GM21576 (cell line): ENCODE measurements around the gene SLC26A6.

Source experiments
- ATAC-seq: cut with Tn5 transposase; IDR thresholded peaks from one replicate; pipeline ENCODE4 v1.9.1; 2021; ENCODE audit warnings: mild to moderate bottlenecking, moderate library complexity; ENCODE audit not compliant: unreplicated experiment

The SLC26A6 gene

DNA sequence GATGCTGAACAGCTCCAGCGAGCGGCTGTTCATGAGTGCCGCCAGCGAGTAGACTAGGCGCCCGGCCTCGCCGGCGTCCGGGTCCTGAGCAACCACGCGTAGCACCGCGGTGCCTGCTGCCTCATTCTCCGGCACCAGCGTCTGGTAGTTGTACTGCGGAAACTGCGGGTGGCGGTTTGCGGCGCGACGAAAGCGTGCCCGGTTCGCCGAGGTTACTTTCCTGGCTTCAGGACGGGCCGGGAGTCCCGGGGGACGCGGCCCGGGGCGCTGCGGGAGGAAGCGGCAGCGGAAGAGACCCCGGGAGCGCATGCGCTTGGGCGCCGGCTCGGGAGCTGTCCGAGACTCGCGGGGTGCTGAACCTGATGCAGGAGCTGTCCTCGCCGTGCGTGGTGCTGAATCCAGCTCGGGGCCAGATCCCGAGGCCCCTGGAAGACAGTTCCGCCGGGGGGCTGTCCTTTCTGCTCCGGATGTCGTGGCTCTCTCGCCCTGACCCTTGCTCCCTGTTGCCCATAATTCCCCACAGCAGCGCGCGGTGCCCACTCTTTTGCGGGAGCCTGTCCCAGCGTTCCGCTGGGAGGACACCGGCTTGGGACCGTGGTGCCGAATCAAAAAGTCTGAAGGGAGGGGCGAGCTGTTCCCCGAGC, 26.4 kb upstream of the SLC26A6 start:
- no peak for ATAC-seq

DNA sequence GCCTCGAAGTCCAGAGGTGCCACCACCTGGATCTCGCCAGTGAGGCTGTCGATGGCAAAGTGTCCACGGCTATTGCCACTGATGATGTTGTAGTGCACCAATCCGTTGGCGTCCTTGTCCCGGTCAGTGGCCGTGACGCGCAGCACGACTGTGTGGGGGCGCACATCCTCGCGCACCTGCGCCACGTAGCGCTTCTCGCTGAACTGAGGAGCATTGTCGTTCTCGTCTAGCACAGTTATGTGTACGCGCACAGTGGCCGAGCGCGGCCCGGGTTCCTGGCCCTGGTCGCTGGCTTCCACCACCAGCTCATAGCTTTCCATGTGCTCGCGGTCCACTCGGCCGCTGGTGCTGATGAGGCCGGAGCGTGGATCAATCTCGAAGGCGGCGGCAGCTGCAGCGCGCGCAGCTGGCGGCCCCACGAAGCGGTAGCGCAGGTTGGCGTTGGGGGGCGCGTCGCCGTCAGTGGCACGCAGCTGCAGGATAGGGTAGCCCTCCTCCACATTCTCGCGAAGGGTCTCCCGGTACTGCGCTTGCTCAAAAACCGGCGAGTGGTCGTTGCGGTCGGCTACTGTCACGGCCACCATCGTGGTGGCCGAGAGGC, 25.6 kb upstream of the SLC26A6 start:
- ATAC-seq, result no peak

GRCh38 chr3:48656841-48657281, 21.6 kb upstream of the SLC26A6 start:
- no peak for ATAC-seq

DNA sequence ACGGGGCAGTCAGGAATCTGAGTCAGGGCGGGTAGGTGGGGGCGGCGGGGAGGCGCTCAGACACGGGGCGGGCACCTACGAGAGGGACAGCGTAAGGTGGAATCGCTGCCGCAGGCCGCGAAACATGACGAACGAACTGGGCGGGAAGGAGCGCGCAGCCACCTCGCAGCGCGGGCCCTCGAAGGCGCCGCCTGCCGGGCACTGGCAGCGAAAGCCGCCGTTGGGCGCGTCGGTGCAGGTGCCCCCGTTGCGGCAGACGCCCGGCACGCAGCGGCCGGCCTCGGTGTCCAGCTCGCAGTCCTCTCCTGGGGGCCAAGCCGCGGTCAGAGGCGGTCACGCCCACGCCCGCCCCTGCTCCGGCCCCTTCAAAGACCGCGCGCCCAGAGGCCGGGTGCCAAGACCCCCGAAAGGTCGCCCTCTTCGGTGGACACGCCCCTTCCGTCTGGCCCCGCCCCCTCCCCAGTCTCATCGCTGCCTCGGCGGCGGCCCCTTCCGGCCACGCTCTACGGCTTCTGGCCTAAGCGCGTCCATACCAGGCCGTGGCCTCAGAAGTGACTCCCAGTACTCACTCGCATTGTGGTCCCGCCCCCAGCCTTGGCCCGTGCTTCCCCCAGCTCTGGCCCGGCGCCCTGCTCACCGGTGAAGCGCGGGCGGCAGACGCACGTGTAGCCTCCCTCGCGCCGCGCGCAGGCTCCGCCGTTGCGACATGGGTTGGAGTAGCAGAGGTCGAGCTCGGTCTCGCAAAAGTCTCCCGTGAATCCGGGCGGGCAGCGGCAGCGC, 21.0 kb upstream of the SLC26A6 start:
- ATAC-seq, result peak; percentile 54

DNA sequence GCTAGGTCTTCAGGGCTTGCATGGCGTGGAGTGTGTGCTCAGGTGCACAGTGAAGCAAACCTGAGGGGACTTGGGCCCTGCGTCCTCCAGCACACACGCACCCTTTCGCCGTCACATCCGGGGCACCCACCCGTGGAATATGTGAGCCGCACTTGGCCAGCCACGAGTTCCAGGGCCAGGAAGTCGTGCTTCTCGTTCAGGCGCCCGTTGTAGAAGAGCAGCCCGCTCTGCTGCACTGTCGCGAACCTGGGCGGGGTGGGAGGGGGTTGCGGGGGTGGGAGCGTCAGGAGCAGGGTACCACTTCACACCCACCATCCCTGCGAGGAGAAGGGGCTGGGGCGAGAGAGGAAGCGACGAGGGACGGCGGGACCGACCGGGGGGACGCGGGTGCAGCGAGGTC, 20.3 kb upstream of the SLC26A6 start:
- ATAC-seq, result no peak

- ATAC-seq, result no peak
Measured at GRCh38 chr3:48655063-48655462, 19.8 kb upstream of the SLC26A6 start.

DNA sequence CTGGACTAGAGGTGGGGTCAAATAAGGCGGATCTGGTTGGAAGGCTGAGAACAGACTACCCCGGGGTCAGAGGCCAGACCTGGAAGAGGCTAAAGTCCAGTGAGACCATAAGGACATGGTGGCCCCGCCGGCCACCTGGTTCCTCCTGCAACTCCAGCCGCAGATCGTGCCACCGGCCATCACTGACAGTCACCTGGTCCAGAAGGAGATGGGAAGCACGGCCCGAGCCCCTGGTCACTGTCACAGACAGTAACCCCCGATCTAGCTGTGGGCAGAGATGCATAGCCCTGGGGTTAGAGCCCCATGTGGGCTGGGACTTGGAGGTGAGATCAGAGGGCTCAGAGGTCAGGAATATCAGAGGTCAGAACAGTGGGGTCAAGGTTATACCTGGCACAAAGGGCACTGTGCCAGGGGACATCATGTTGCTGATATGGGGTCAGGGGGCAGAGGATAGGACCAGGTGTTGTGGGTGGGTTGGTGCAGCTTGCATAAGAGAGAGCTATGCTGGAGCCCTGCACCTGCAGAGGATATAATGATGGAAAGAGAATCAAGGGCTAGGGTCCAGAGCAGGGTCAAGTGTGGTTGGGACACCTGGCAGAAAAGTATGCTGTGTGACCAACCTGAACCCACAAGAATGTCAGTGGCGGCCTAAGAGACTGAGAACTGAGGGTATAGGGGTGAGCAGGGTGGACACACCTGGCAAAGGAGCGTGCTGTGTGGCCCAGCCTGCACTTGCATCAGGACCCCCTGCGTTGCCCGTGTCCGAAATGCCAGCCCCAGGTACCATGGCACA, 17.9 kb upstream of the SLC26A6 start:
- ATAC-seq, result no peak

- no peak for ATAC-seq
Measured at GRCh38 chr3:48651771-48652170, 16.5 kb upstream of the SLC26A6 start.

DNA sequence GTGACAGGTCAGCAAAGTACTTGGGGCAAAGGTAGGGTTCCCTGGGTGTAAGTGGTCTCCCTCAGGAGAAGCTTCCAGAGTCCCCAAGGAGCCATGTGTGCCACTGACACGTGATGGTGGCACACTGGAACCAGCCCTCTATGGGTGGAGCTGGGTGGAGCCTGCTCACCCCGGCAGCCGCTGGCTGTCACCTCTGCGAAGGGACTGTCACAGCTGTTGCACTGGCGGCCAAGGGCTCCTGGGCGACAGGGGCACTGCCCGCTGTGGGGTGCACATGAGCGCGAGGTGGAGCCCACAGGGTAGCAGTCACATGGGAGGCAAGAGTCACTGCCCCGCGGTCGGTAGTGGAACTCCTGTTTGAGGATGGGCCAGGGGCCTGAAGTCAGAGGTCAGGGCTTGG, 15.5 kb upstream of the SLC26A6 start:
- ATAC-seq, result no peak

DNA sequence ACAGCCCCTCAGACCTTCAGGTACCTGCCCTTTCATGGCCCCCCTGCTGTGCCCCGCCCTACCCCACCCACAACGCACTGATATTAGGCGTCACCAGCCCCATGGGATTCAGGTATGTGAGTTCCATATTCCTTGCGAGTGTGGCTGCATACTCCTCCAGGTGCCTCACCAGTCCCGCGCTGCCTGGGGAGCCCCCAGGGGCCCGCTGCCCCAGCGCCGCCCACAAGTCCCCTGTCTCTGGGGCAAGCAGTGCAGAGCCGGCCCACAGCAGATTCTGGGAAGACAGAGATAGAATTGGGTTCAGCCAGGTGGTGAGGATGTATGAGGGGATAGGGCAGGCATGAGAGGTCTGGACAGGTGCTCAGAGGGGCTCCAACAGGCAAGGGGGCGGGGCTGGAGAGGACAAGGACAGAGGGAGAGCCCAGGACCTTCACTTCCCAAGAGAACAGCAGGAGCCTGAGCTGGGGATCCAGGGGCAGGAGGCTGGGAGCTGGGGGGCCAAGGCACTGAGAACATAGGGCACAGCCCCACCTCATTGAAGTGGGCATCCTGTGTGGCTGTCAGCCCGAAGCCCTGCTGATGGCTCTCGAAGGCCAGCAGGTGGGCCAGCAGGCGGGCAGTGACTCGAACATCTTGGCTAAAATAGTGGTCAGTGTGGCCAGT, 13.1 kb upstream of the SLC26A6 start:
- no peak for ATAC-seq

GRCh38 chr3:48647714-48648113, 12.5 kb upstream of the SLC26A6 start:
- no peak for ATAC-seq

- no peak for ATAC-seq
Measured at GRCh38 chr3:48644898-48645760, 9.9 kb upstream of the SLC26A6 start.

GRCh38 chr3:48642605-48643004, 7.3 kb upstream of the SLC26A6 start:
- no peak for ATAC-seq

- ATAC-seq, result no peak
Measured at GRCh38 chr3:48641396-48641795, 6.1 kb upstream of the SLC26A6 start.

DNA sequence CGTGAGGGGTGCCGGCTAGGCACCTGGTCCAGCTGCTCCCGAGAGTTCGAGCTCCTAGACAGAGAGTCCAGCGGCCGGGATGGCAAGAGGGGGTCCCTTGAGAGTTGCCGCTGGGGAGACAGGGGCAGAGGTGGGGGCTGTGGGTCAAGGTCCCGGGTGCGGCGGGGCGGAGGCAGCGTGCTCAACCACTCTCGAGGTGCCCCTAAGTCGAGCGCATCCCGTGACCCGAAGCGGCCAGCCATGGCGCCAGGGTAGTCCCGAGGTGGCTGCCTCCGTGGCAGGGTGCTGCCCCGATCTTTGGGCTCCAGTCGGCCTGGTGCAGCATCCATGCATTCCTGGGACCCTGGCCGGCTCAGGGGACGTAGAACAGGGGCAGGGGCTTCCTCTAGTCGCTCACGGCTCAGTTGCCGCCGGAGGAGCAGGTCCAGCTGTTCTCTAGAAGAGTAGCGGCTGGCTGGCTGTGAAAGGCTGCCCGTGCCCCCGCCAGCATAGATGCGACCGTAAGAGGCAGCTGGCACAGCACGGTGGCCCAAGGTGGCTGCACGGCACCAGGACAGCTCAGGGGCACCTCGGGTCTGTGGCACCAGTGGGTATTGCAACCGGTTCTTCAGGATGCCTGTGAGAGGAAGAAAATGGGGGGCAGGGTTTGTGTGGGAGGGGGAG, 4.8 kb upstream of the SLC26A6 start:
- no peak for ATAC-seq

- ATAC-seq, result no peak
Measured at GRCh38 chr3:48637305-48637704, 2.0 kb upstream of the SLC26A6 start.

DNA sequence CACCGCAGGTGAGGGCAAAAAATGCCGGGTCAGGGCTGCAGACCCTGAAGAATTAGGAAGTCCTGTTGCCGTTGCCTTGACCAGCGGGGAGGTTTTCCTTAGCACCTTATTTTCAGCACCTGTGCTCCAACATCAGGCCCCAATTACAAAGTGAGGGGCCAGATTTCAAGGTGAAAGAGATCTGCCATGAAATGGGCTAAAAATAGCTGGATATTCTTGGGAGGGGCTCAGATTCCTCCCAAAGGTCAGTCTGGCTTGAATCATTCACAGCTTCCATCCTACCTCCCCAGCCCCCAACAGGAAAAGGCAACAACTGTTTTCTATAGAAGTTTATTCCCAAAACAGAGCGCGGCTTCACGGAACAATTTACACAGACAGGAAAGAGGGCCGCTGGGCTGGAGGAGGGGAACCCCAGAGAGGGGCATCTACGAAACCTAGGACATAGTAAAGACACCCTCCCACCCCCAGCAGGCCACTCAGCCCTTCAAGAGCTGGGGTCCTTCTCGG, 941 bp upstream of the SLC26A6 start:
- ATAC-seq, result no peak

DNA sequence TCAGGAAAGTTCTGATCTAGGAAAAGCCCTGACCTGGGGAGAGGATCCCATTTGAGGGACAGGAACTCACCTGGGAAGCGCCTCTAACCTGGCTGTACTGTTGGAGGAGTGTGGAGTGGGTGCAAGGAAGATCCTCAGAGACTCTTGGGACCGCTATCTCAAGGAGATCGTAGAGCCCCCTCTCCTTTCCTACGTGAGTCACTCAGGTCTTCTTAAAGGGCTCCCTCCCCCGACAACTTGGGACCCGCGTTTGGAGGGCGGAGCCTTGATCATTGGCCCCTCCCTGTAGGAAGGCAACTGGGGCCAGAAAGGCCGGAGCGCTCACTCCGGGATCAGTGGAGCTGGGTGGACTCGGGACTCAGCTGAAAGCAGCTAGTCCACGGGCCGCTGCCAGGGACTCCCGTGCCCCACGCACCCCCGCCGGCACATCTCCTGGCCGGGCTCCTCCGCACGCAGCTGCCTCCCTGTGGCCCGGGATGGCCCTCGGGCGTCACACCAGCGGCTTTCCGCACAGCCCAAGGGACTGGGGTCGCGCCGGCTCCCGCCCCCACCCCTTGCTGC, 520 bp downstream of the SLC26A6 start:
- ATAC-seq, result no peak

DNA sequence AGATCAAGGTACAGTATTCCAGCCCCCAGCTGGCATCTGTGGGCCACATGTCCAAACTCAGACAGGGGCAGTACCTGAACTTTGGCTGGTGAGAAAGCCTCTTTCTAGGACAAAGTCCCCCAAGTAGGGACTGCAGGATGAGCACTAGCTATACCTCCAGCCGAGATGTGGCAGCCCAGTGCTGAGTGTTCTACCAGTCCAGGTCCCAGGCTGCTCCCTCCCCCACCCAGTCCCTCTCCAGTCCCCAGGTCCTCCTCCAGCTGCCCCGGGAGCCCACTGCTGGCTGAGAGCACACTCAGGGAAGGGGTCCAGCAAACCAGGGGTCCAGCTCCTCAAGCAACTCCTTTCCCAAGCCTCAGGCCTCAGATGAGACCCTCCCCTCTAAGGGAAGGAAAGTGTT, 1.5 kb downstream of the SLC26A6 start:
- ATAC-seq, result no peak
